H1 (cell line): ENCODE results near the gene IL17REL. TPM values are rescaled to one million over a fixed set of nuclear protein-coding genes. Genes with fewer than 3 reads are reported as not detected.

Experiments used
- CTCF ChIA-PET: fragments of 300-600 bp; sonication (Branson Sonifier 250); formaldehyde crosslinking; loops from one replicate; lab custom pipeline; 2021; ENCODE audit not compliant: partially characterized antibody; lab: Charles Lee
- POLR2A ChIA-PET: fragments of 300-600 bp; sonication (Branson Sonifier 250); formaldehyde crosslinking; loops from one replicate; lab custom pipeline; 2021; ENCODE audit warnings: inconsistent platforms; ENCODE audit not compliant: partially characterized antibody; lab: Charles Lee
- DNase-seq, 2 experiments: peaks; one replicate each; pipeline versions ENCODE4 v3.0.0 to v3.0.0-alpha.2; 2010 to 2022; ENCODE audit warnings: low spot score in 2 of 2, low read depth in 1 of 2, mixed read lengths in 1 of 2
- FAIRE-seq: peaks from 2 replicates; lab custom pipeline; 2011; peaks lifted over from hg19 to GRCh38; lab: Jason Lieb, UNC
- H2AFZ ChIP-seq: 2 replicates; pipeline ENCODE4 v1.8.1; 2012; ENCODE audit warnings: low read length, inconsistent platforms
- H2AK5ac ChIP-seq: 2 replicates; pipeline ENCODE4 v1.6.1; 2013; ENCODE audit warnings: low read depth, low read length
- H2BK120ac ChIP-seq: replicated peaks from 2 replicates; pipeline ENCODE3; 2013; ENCODE audit warnings: low read depth, low read length, inconsistent platforms
- H2BK12ac ChIP-seq: 2 replicates; pipeline ENCODE4 v1.6.1; 2013; ENCODE audit warnings: low read depth, low read length
- H2BK15ac ChIP-seq: 2 replicates; pipeline ENCODE4 v1.6.1; 2013; ENCODE audit warnings: low read length
- H2BK20ac ChIP-seq: 2 replicates; pipeline ENCODE4 v1.6.1; 2013; ENCODE audit warnings: low read length
- H2BK5ac ChIP-seq: 2 replicates; pipeline ENCODE4 v1.6.1; 2013; ENCODE audit warnings: low read depth, low read length
- H3K14ac ChIP-seq: 2 replicates; pipeline ENCODE4 v1.6.1; 2013; ENCODE audit warnings: inconsistent platforms; ENCODE audit not compliant: insufficient read length
- H3K18ac ChIP-seq: 2 replicates; pipeline ENCODE4 v1.6.1; 2013; ENCODE audit warnings: low read length; ENCODE audit errors: extremely low read depth
- H3K23ac ChIP-seq: 2 replicates; pipeline ENCODE4 v1.6.1; 2013; ENCODE audit warnings: inconsistent platforms; ENCODE audit not compliant: insufficient read length
- H3K23me2 ChIP-seq: 2 replicates; pipeline ENCODE4 v1.6.1; 2013; ENCODE audit warnings: low read depth, low read length
- H3K27ac ChIP-seq: 2 replicates; pipeline ENCODE4 v1.6.1; 2011; ENCODE audit warnings: low read depth, low read length, inconsistent platforms
- H3K27me3 ChIP-seq, 4 experiments: replicated peaks in 1 of 4; 1 replicate in 1 of 4; 2 replicates in 3 of 4; pipeline versions ENCODE4 v1.6.1 to v1.8.1; 2011 to 2013; ENCODE audit warnings: low read length in 3 of 4, mild to moderate bottlenecking in 3 of 4, inconsistent platforms in 2 of 4, mixed read lengths in 2 of 4, moderate library complexity in 1 of 4; ENCODE audit not compliant: control insufficient read depth in 3 of 4, insufficient read depth in 3 of 4; ENCODE audit errors: extremely low read depth in 1 of 4
- H3K36me3 ChIP-seq, 4 experiments: 2 replicates each; pipeline versions ENCODE4 v1.6.1 to v1.8.1; 2011 to 2013; ENCODE audit warnings: mild to moderate bottlenecking in 4 of 4, low read length in 3 of 4, moderate library complexity in 2 of 4, control low read depth in 1 of 4, inconsistent platforms in 1 of 4; ENCODE audit not compliant: insufficient read depth in 4 of 4, control insufficient read depth in 2 of 4
- H3K4ac ChIP-seq: replicated peaks from 2 replicates; pipeline ENCODE3; 2013; ENCODE audit warnings: low read length, low read depth, mixed read lengths, inconsistent platforms; ENCODE audit not compliant: insufficient read length
- H3K4me1 ChIP-seq, 4 experiments: replicated peaks in 1 of 4; 1 replicate in 1 of 4; 2 replicates in 3 of 4; pipeline versions ENCODE4 v1.6.1 to v1.8.1; 2011 to 2013; ENCODE audit warnings: low read length in 3 of 4, inconsistent platforms in 2 of 4, mixed read lengths in 1 of 4; ENCODE audit not compliant: insufficient read depth in 4 of 4, control insufficient read depth in 3 of 4
- H3K4me2 ChIP-seq, 2 experiments: 2 replicates each; pipeline versions ENCODE4 v1.6.1 to v1.8.1; 2011 to 2013; ENCODE audit warnings: low read depth in 2 of 2, low read length in 2 of 2, control low read depth in 1 of 2, inconsistent platforms in 1 of 2, mild to moderate bottlenecking in 1 of 2; ENCODE audit not compliant: insufficient read depth in 1 of 2
- H3K4me3 ChIP-seq, 4 experiments: fragments of 200-600, 300-600 bp in 1 of 4; sonication (generic), shearing (Covaris generic), sonication (Bioruptor Twin) in 1 of 4; 2 replicates each; pipeline versions ENCODE4 v1.5.1 to v1.8.1; 2011 to 2016; ENCODE audit warnings: low read length in 4 of 4, low read depth in 3 of 4, control low read depth in 2 of 4, inconsistent platforms in 2 of 4, mild to moderate bottlenecking in 2 of 4, mixed read lengths in 1 of 4, moderate library complexity in 1 of 4; ENCODE audit not compliant: insufficient read depth in 2 of 4; ENCODE audit errors: extremely low read depth in 1 of 4
- H3K56ac ChIP-seq: replicated peaks from 2 replicates; pipeline ENCODE3; 2013; ENCODE audit warnings: low read depth, mild to moderate bottlenecking, mixed read lengths, low read length, inconsistent platforms; ENCODE audit not compliant: insufficient read length
- H3K79me1 ChIP-seq: 2 replicates; pipeline ENCODE4 v1.6.1; 2013; ENCODE audit warnings: low read depth, low read length, control low read depth
- H3K79me2 ChIP-seq, 2 experiments: 2 replicates each; pipeline versions ENCODE4 v1.6.1 to v1.8.1; 2012 to 2013; ENCODE audit warnings: low read length in 2 of 2, mild to moderate bottlenecking in 2 of 2, inconsistent platforms in 1 of 2; ENCODE audit not compliant: insufficient read depth in 2 of 2, control insufficient read depth in 1 of 2
- H3K9ac ChIP-seq, 4 experiments: replicated peaks in 1 of 4; 1 replicate in 1 of 4; 2 replicates in 3 of 4; pipeline versions ENCODE4 v1.6.1 to v1.8.1; 2011 to 2013; ENCODE audit warnings: low read depth in 3 of 4, low read length in 3 of 4, control low read depth in 2 of 4, mild to moderate bottlenecking in 2 of 4, moderate library complexity in 2 of 4, inconsistent platforms in 1 of 4; ENCODE audit errors: extremely low read depth in 1 of 4
- H3K9me3 ChIP-seq, 2 experiments: 2 replicates each; pipeline versions ENCODE4 v1.6.1 to v1.8.1; 2012 to 2013; ENCODE audit warnings: mild to moderate bottlenecking in 2 of 2, moderate library complexity in 2 of 2, control low read depth in 1 of 2, inconsistent platforms in 1 of 2, low read depth in 1 of 2, low read length in 1 of 2, mixed read lengths in 1 of 2; ENCODE audit not compliant: insufficient read depth in 2 of 2
- H4K20me1 ChIP-seq, 2 experiments: replicated peaks in 1 of 2; 2 replicates each; pipeline versions ENCODE3 to v1.8.1; 2011 to 2013; ENCODE audit warnings: inconsistent platforms in 2 of 2, low read length in 2 of 2, mild to moderate bottlenecking in 1 of 2; ENCODE audit not compliant: insufficient read depth in 2 of 2, control insufficient read depth in 1 of 2
- H4K5ac ChIP-seq: 2 replicates; pipeline ENCODE4 v1.6.1; 2013; ENCODE audit warnings: low read length, low read depth, mixed read lengths, inconsistent platforms; ENCODE audit not compliant: insufficient read length
- H4K8ac ChIP-seq: 2 replicates; pipeline ENCODE4 v1.8.0; 2013; ENCODE audit warnings: mild to moderate bottlenecking, moderate library complexity, low read length, inconsistent platforms; ENCODE audit not compliant: insufficient read depth; ENCODE audit errors: extremely low read depth
- H4K91ac ChIP-seq: replicated peaks from 2 replicates; pipeline ENCODE3; 2013; ENCODE audit warnings: low read length, mixed read lengths, inconsistent platforms; ENCODE audit not compliant: insufficient read length
- CHD1 ChIP-seq: IDR thresholded peaks from 2 replicates; pipeline ENCODE4 v1.6.1; 2012; ENCODE audit warnings: low read depth, low read length, improper control_type of control experiment
- E2F6 ChIP-seq: IDR thresholded peaks from 2 replicates; pipeline ENCODE4 v1.6.1; 2012; ENCODE audit warnings: inconsistent platforms
- KDM4A ChIP-seq: IDR thresholded peaks from one replicate; pipeline ENCODE4 v1.7.1; 2012; ENCODE audit warnings: low read depth, mild to moderate bottlenecking, moderate library complexity, low read length, inconsistent platforms; ENCODE audit not compliant: severe bottlenecking
- NRF1 ChIP-seq: IDR thresholded peaks from 2 replicates; pipeline ENCODE4 v1.6.1; 2011; ENCODE audit warnings: mild to moderate bottlenecking, low read depth, low read length, improper control_type of control experiment
- WGBS, 2 experiments: shearing (Covaris generic) in 1 of 2; methylation state at CpG; one replicate each; pipeline versions ENCODE4 v1.1.6 to v1.1.7; 2013 to 2015; ENCODE audit warnings: low lambda C conversion rate in 2 of 2, mixed read lengths in 2 of 2, inconsistent platforms in 1 of 2, low coverage in 1 of 2, missing lambda C conversion rate in 1 of 2; ENCODE audit not compliant: insufficient replicate concordance in 2 of 2, insufficient coverage in 1 of 2, insufficient read length in 1 of 2; ENCODE audit errors: extremely low coverage in 1 of 2, missing lambda C conversion rate in 1 of 2; 5-methylcytosine and 5-hydroxymethylcytosine counted together
- polyA plus RNA-seq, 7 experiments: library from polyadenylated mRNA; depleted of rRNA in 3 of 7; stranded (reverse) in 5 of 7; unstranded in 2 of 7; fragments of >200 nt in 5 of 7; fragments of 200-250 nt in 2 of 7; gene quantifications; 1 replicate in 5 of 7; 2 replicates in 1 of 7; 4 replicates in 1 of 7; pipeline versions ENCODE4 v1.2.1 to v1.2.3, GENCODE V29; 2011 to 2013; ENCODE audit warnings: missing spikeins in 2 of 7, mixed read lengths in 2 of 7
- total RNA-seq: library from RNA; stranded (reverse); fragmentation: NEBNext Ultra II Directional; extraction: Animal tissue kit (Norgen Biotek cat#: 25700); gene quantifications from 2 replicates; pipeline ENCODE4 v1.2.1, GENCODE V29; 2021

The IL17REL gene
- total and polyA plus RNA-seq, 2 of the 8 experiments (the other 6 are each of a cell fraction or from before 2014, with no cell fraction given): 0.15 to 0.20 TPM

GRCh38 chr22:50059881-50060262 is 47.3 kb upstream of the IL17REL start:
- no peak overlapping the region for H3K23ac ChIP-seq
- no peak overlapping the region for H2BK120ac ChIP-seq
- POLR2A ChIA-PET: interaction anchor here (1.3 kb wide), 1 partner anchor 15 kb away, joined by 5 read pairs; no protein-coding TSS in a partner anchor
- no peaks in the 10 kb centered on the region for H3K79me1 ChIP-seq
- H3K9me3 ChIP-seq: no peaks in the 10 kb centered on the region
- no peak overlapping the region for H3K14ac ChIP-seq
- TF ChIP-seq KDM4A: no peak
- TF ChIP-seq E2F6: no peak
- no peak for TF ChIP-seq CHD1
- no peak for TF ChIP-seq NRF1
- peaks cover 15% of the 10 kb centered on the region; the same call in 1 of the 2 replicates for H3K23me2 ChIP-seq
- peaks cover 0 to 11% (median 2%) of the 10 kb centered on the region in 4 experiments; a peak in 4 of 7 replicates for H3K4me1 ChIP-seq
- no peak overlapping the region for H4K5ac ChIP-seq
- H2BK15ac ChIP-seq: no peak overlapping the region
- peak overlapping the region in 1 of 4 experiments; percentile 66; a peak in 1 of 8 replicates for H3K4me3 ChIP-seq
- DNase-seq (no peak), FAIRE-seq (no peak)
- WGBS, 2 experiments: 76% methylated on average over 7 of the region's 7 CpGs; no CpG with 5 or more reads in 1 of the 2 experiments
- no peak overlapping the region for H2BK5ac ChIP-seq
- H2AFZ ChIP-seq: no peak overlapping the region
- no peak overlapping the region; the same call in 1 of the 2 replicates for H4K8ac ChIP-seq
- no peak overlapping the region for H3K27ac ChIP-seq
- no peaks in the 10 kb centered on the region for H4K20me1 ChIP-seq
- no peaks in the 10 kb centered on the region for H3K79me2 ChIP-seq
- H2AK5ac ChIP-seq: no peak overlapping the region
- H3K18ac ChIP-seq: no peak overlapping the region
- H3K4ac ChIP-seq: no peak overlapping the region
- no peaks in the 10 kb centered on the region for H3K36me3 ChIP-seq
- no peak overlapping the region for H2BK12ac ChIP-seq
- H2BK20ac ChIP-seq: no peak overlapping the region
- H3K56ac ChIP-seq: no peak overlapping the region
- CTCF ChIA-PET: interaction anchor here (0.5 to 2.9 kb wide), 24 partner anchors 9 to 434 kb away, joined by 3 to 11 read pairs (median 4); no protein-coding TSS in a partner anchor
- peak overlapping the region; percentile 67 to 86 for H3K4me2 ChIP-seq
- no peak overlapping the region; a peak in 1 of 7 replicates for H3K9ac ChIP-seq
- peaks cover 8 to 20% (median 11%) of the 10 kb centered on the region in 4 experiments for H3K27me3 ChIP-seq
- no peak overlapping the region for H4K91ac ChIP-seq
